Right lobe of liver (tissue), 4 donors: ENCODE results near the gene PCDHGC4.

ENCODE experiments used
- POLR2A ChIP-seq: fragments of 450-650 bp; IDR thresholded peaks from one replicate; pipeline ENCODE4 v1.6.1; 2017; ENCODE audit warnings: antibody characterized with exemption, mild to moderate bottlenecking
- TF ChIP-seq, protein P1 (sequence below), 4 donors: fragments of 200-600 bp in 3 of 4; fragments of 450-650 bp in 1 of 4; IDR thresholded peaks; one replicate each; pipeline versions ENCODE4 v1.5.1 to v1.8.0; 2016 to 2022; ENCODE audit warnings: antibody characterized with exemption in 4 of 4, mild to moderate bottlenecking in 2 of 4
- donor health status: DM: no; HTN: no; CAD: no.
- donor health status: DM: no; HTN: no; CAD: no.
- donor health status: DM: no; HTN: yes; CAD: no.

GRCh38 chr5:141524604-141525597, 40.1 kb downstream of the PCDHGC4 start:
- TF ChIP-seq, protein P1, sequence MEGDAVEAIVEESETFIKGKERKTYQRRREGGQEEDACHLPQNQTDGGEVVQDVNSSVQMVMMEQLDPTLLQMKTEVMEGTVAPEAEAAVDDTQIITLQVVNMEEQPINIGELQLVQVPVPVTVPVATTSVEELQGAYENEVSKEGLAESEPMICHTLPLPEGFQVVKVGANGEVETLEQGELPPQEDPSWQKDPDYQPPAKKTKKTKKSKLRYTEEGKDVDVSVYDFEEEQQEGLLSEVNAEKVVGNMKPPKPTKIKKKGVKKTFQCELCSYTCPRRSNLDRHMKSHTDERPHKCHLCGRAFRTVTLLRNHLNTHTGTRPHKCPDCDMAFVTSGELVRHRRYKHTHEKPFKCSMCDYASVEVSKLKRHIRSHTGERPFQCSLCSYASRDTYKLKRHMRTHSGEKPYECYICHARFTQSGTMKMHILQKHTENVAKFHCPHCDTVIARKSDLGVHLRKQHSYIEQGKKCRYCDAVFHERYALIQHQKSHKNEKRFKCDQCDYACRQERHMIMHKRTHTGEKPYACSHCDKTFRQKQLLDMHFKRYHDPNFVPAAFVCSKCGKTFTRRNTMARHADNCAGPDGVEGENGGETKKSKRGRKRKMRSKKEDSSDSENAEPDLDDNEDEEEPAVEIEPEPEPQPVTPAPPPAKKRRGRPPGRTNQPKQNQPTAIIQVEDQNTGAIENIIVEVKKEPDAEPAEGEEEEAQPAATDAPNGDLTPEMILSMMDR (IDR thresholded peaks at IDR 0.05) = peak; percentile 99 to 100 (median 100)
- no peak for TF ChIP-seq POLR2A
